Pancreas (tissue), 10 donors: ENCODE data around the gene CDC14A. TPM values are rescaled to one million over a fixed set of nuclear protein-coding genes. Genes with fewer than 3 reads are reported as not detected.

Experiments used
- ATAC-seq, 4 donors: fragments of 200-7000 bp; cut with Tn5 transposase; one replicate each; pipeline versions ENCODE4 v1.8.0 to v1.9.1; 2020; ENCODE audit warnings: mild to moderate bottlenecking in 4 of 4, moderate library complexity in 4 of 4
- DNase-seq, 6 donors: peaks; one replicate each; pipeline ENCODE4 v3.0.0-alpha.2; 2020
- FAIRE-seq: peaks from 2 replicates; lab custom pipeline; 2012; peaks lifted over from hg19 to GRCh38; lab: Jason Lieb, UNC
- H3K27ac ChIP-seq, 4 donors: fragments of 200-600 bp; sonication (generic); 1 replicate in 3 of 4; 2 replicates in 1 of 4; pipeline versions ENCODE4 v1.5.0 to v1.8.0; 2020
- H3K27me3 ChIP-seq, 4 donors: fragments of 200-600 bp; one replicate each; pipeline ENCODE4 v1.8.0; 2021
- H3K36me3 ChIP-seq, 3 donors: fragments of 200-600 bp; sonication (generic) in 1 of 3; one replicate each; pipeline versions ENCODE4 v1.5.0 to v1.8.0; 2020 to 2021
- H3K4me1 ChIP-seq, 3 donors: fragments of 200-600 bp; one replicate each; pipeline ENCODE4 v1.8.0; 2021
- H3K4me3 ChIP-seq, 4 donors: fragments of 200-600 bp; sonication (generic) in 2 of 4; one replicate each; pipeline versions ENCODE4 v1.5.0 to v1.8.0; 2020 to 2021
- H3K9me3 ChIP-seq, 4 donors: fragments of 200-600 bp; one replicate each; pipeline ENCODE4 v1.8.0; 2021
- CTCF ChIP-seq, 4 donors: fragments of 200-600 bp; sonication (generic) in 3 of 4; IDR thresholded peaks; one replicate each; pipeline versions ENCODE4 v1.5.0 to v1.8.0; 2021; ENCODE audit warnings: antibody characterized with exemption in 4 of 4
- WGBS, 2 donors: extraction: QIAGEN DNeasy Blood & Tissue Kit; methylation state at CpG; one replicate each; pipeline ENCODE4 v1.1.7; 2013; 5-methylcytosine and 5-hydroxymethylcytosine counted together
- intact Hi-C, 3 donors: fragments of 100-400 bp; cut with DNase I; formaldehyde crosslinking; loops; one replicate each; pipeline versions ENCODE4 v1.11.1 to v1.14.2; 2022
- polyA plus RNA-seq, 2 donors: library from polyadenylated mRNA; stranded (reverse); fragments of 200-250 nt; gene quantifications; one replicate each; pipeline ENCODE4 v1.2.3, GENCODE V29; 2013
- total RNA-seq, 6 donors: library from RNA; stranded (reverse); fragmentation: NEBNext Ultra II Directional in 4 of 6; extraction: Animal tissue kit (Norgen Biotek cat#: 25700) in 4 of 6; gene quantifications; one replicate each; pipeline versions ENCODE4 v1.2.1 to v1.2.4, GENCODE V29; 2021 to 2023
- donor health status: healthy with polysubstance abuse.
- donor health status: DM: no; HTN: no; CAD: no; lungs with moderate emphysema.
- donor health status: DM: no; HTN: no; CAD: no.
- donor health status: control.
- donor health status: control.
- donor health status: Bipolar disorder and iron deficiency.
- donor health status: DM: yes; HTN: yes; CAD: no.
- donor health status: DM: no; HTN: no; CAD: no.
- donor health status: DM: no; HTN: no; CAD: no.
- donor health status: DM: yes; HTN: yes; CAD: no.

Gene CDC14A
- total and polyA plus RNA-seq, 8 donors, result 1.4 to 5.2 (median 3.0) TPM

- H3K27ac ChIP-seq, result no peak overlapping the region
- ATAC-seq, result no peak
- no peak for FAIRE-seq
- no peak for DNase-seq
- no peaks in the 10 kb centered on the region for H3K27me3 ChIP-seq
- WGBS, 2 donors, result 70 to 72% methylated on average over 7 of the region's 7 CpGs
- intact Hi-C loops, result no loop called here
- H3K9me3 ChIP-seq, result no peaks in the 10 kb centered on the region
- TF ChIP-seq CTCF (IDR thresholded peaks at IDR 0.05), result no peak
- H3K4me3 ChIP-seq, result no peak overlapping the region
- no peaks in the 10 kb centered on the region for H3K4me1 ChIP-seq
- H3K36me3 ChIP-seq, result no peaks in the 10 kb centered on the region
These were observed 180.3 kb downstream of the CDC14A start for GRCh38 chr1:100532645-100533044.

GRCh38 chr1:100535264-100535663 lies 183.0 kb downstream of the CDC14A start:
- H3K27ac ChIP-seq, result no peak overlapping the region
- H3K4me1 ChIP-seq, result peaks cover 6 to 13% (median 11%) of the 10 kb centered on the region in 3 donors
- WGBS, 2 donors, result 31 to 48% methylated on average over 2 of the region's 2 CpGs
- no peaks in the 10 kb centered on the region for H3K36me3 ChIP-seq
- no peak overlapping the region for H3K4me3 ChIP-seq
- TF ChIP-seq CTCF (IDR thresholded peaks at IDR 0.05), result no peak
- no peak for ATAC-seq
- no peak for FAIRE-seq
- peaks cover 0 to 4% (median 1%) of the 10 kb centered on the region in 4 donors for H3K27me3 ChIP-seq
- no peaks in the 10 kb centered on the region for H3K9me3 ChIP-seq
- no peak for DNase-seq
- intact Hi-C loops, result no loop called here

GRCh38 chr1:100536031-100536430 lies 183.7 kb downstream of the CDC14A start:
- no peak for ATAC-seq
- no peak for FAIRE-seq
- Histone ChIP-seq H3K9me3 (no peaks in the 10 kb centered on the region), H3K27ac (no peak overlapping the region), H3K36me3 (no peaks in the 10 kb centered on the region), H3K27me3 (peaks cover 0 to 8% (median 1%) of the 10 kb centered on the region in 4 donors), H3K4me3 (no peak overlapping the region), H3K4me1 (peaks cover 6 to 13% (median 11%) of the 10 kb centered on the region in 3 donors)
- no peak for TF ChIP-seq CTCF (IDR thresholded peaks at IDR 0.05)
- intact Hi-C loops, result no loop called here
- WGBS, 2 donors, result 80 to 86% methylated on average over 3 of the region's 3 CpGs
- no peak for DNase-seq

DNA sequence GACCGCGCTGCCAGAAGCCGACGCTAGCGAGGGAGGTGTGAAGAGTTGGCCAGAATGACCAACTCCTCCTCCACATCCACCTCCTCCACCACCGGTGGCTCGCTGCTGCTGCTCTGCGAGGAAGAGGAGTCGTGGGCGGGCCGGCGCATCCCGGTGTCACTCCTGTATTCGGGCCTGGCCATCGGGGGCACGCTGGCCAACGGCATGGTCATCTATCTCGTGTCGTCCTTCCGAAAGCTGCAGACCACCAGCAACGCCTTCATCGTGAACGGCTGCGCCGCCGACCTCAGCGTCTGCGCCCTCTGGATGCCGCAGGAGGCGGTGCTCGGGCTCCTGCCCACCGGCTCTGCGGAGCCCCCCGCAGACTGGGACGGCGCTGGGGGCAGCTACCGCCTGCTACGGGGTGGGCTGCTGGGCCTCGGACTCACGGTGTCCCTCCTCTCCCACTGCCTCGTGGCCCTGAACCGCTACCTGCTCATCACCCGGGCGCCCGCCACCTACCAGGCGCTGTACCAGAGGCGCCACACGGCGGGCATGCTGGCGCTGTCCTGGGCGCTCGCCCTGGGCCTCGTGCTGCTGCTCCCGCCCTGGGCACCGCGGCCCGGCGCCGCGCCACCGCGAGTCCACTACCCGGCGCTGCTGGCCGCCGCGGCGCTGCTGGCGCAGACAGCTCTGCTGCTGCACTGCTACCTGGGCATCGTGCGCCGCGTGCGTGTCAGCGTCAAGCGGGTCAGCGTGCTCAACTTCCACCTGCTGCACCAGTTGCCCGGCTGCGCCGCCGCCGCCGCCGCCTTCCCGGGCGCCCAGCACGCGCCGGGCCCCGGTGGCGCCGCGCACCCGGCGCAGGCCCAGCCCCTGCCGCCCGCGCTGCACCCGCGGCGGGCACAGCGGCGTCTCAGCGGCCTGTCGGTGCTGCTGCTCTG lies 186.9 kb downstream of the CDC14A start:
- peak in 5 of 6 donors; percentile 17 to 80 (median 44) for DNase-seq
- Histone ChIP-seq H3K4me3 (peak overlapping the region in 3 of 4 donors; percentile 19 to 51 (median 29)), H3K27me3 (peaks cover 0 to 16% (median 1%) of the 10 kb centered on the region in 4 donors), H3K36me3 (no peaks in the 10 kb centered on the region), H3K4me1 (peaks cover 6 to 13% (median 11%) of the 10 kb centered on the region in 3 donors), H3K27ac (no peak overlapping the region), H3K9me3 (no peaks in the 10 kb centered on the region)
- peak; percentile 68 to 82 (median 78) for ATAC-seq
- no peak for FAIRE-seq
- WGBS, 2 donors, result 1 to 2% methylated on average over 70 to 105 of the region's 105 CpGs
- intact Hi-C loops, result no loop called here
- no peak for TF ChIP-seq CTCF (IDR thresholded peaks at IDR 0.05)
